ENCODE data around the gene RASSF4.

DNA sequence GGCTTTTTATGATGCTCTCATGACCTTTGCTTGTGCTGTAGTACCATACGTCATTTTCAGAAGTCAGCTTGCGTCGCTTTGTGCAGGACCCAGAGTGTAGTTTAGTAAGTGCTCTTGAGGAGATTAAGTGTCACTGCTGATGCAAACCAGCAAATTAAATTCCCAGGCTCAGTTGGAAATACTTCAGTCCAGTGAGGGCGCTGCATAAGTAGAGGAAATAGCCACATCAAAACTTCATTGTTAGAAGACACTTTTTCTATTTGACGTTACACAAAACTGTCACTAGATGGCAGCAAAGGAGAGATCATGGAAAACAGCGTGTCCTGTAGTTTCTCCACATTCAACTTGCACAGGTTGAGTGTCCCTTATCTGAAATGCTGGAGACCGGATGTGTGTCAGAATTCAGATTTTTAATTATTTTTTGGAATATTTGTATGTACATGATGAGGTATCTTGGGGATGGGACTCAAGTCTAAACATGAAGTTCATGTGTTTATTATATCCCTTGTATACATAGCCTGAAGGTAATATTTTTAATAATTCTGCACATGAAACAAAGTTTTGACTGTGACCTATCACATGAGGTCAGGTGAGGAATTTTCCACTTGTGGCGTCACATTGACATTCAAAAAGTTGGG, 49.0 kb downstream of the RASSF4 start:
- TF ChIP-seq ZNF274 (IDR thresholded peaks at IDR 0.05; ENCODE audit: low read depth, low read length): no peak
- no peak for TF ChIP-seq YY1 (IDR thresholded peaks at IDR 0.05; ENCODE audit: insufficient read depth, insufficient read length)

All from NT2/D1 (cell line).